ENCODE results near the gene PIGN.

DNA sequence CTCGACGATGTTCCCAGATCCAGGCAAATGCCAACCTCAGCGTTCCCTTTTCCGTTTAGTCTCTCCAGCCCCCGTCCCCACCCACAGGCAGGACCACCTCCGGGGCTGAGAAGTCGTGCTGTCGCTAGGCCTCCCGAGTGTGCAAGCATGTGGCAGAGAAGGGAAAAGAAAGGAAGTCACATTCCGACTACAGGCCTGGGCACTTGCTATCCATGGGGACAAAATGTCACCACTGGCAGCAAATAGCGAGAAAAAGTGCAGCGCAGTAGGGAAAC is 420 bp downstream of the PIGN start:
- TF ChIP-seq POLR2A (IDR thresholded peaks at IDR 0.05) (no peak), CTCF (IDR thresholded peaks at IDR 0.05) (no peak)
